Psoas muscle (tissue), 8 donors: ENCODE measurements around the gene SLC25A10. TPM values are rescaled to one million over a fixed set of nuclear protein-coding genes. Genes with fewer than 3 reads are reported as not detected.
A peak's percentile ranks its signal among the peaks of the same experiment; 100 is the strongest.

Experiments
- ATAC-seq, 4 donors: fragments of 200-7000 bp; cut with Tn5 transposase; one replicate each; pipeline ENCODE4 v1.9.1; 2020; ENCODE audit warnings: moderate library complexity in 3 of 4, mild to moderate bottlenecking in 2 of 4
- DNase-seq, 2 donors: peaks; one replicate each; pipeline ENCODE4 v3.0.0-alpha.2; 2020
- H3K27ac ChIP-seq: fragments of 200-600 bp; one replicate; pipeline ENCODE4 v1.8.0; 2022
- H3K27me3 ChIP-seq, 3 donors: fragments of 200-600 bp in 1 of 3; one replicate each; pipeline versions ENCODE4 v1.6.1 to v1.8.0; 2013 to 2022; ENCODE audit warnings: low read length in 2 of 3, mild to moderate bottlenecking in 2 of 3, moderate library complexity in 1 of 3; ENCODE audit not compliant: insufficient read depth in 3 of 3
- H3K36me3 ChIP-seq, 2 donors: fragments of 200-600 bp in 1 of 2; one replicate each; pipeline versions ENCODE4 v1.6.1 to v1.8.0; 2013 to 2022; ENCODE audit warnings: low read depth in 1 of 2, mild to moderate bottlenecking in 1 of 2, moderate library complexity in 1 of 2; ENCODE audit not compliant: insufficient read depth in 1 of 2
- H3K4me1 ChIP-seq: fragments of 200-600 bp; one replicate; pipeline ENCODE4 v1.8.0; 2022
- H3K4me3 ChIP-seq: fragments of 200-600 bp; one replicate; pipeline ENCODE4 v1.8.0; 2022; ENCODE audit warnings: mild to moderate bottlenecking
- H3K9me3 ChIP-seq: fragments of 200-600 bp; one replicate; pipeline ENCODE4 v1.8.0; 2022
- CTCF ChIP-seq: fragments of 200-600 bp; IDR thresholded peaks from one replicate; pipeline ENCODE4 v1.8.0; 2022; ENCODE audit warnings: antibody characterized with exemption
- WGBS, 3 donors: extraction: QIAGEN DNeasy Blood & Tissue Kit; methylation state at CpG; one replicate each; pipeline versions ENCODE4 v1.1.6 to v1.1.7; 2013; 5-methylcytosine and 5-hydroxymethylcytosine counted together
- intact Hi-C, 2 donors: fragments of 100-400 bp; cut with DNase I; formaldehyde crosslinking; loops; one replicate each; pipeline versions ENCODE4 v1.11.0 to v1.14.2; 2022
- polyA plus RNA-seq, 3 donors: library from polyadenylated mRNA; stranded (reverse); fragments of 200-250 nt; gene quantifications; one replicate each; pipeline ENCODE4 v1.2.3, GENCODE V29; 2013
- total RNA-seq, 4 donors: library from RNA; stranded (reverse); fragmentation: NEBNext Ultra II Directional in 2 of 4; extraction: Animal tissue kit (Norgen Biotek cat#: 25700) in 2 of 4; gene quantifications; one replicate each; pipeline versions ENCODE4 v1.2.1 to v1.2.4, GENCODE V29; 2021 to 2023
- donor health status: healthy with polysubstance abuse.
- donor health status: DM: no; HTN: no; CAD: no; lungs with moderate emphysema.
- donor health status: Bipolar disorder and iron deficiency.
- donor health status: healthy.
- donor health status: DM: yes; HTN: yes; CAD: no.
- donor health status: DM: no; HTN: no; CAD: no.
- donor health status: DM: no; HTN: no; CAD: no.
- donor health status: DM: yes; HTN: yes; CAD: no.

The SLC25A10 gene
- total and polyA plus RNA-seq, 7 donors = 2.4 to 7.0 (median 5.9) TPM

DNA sequence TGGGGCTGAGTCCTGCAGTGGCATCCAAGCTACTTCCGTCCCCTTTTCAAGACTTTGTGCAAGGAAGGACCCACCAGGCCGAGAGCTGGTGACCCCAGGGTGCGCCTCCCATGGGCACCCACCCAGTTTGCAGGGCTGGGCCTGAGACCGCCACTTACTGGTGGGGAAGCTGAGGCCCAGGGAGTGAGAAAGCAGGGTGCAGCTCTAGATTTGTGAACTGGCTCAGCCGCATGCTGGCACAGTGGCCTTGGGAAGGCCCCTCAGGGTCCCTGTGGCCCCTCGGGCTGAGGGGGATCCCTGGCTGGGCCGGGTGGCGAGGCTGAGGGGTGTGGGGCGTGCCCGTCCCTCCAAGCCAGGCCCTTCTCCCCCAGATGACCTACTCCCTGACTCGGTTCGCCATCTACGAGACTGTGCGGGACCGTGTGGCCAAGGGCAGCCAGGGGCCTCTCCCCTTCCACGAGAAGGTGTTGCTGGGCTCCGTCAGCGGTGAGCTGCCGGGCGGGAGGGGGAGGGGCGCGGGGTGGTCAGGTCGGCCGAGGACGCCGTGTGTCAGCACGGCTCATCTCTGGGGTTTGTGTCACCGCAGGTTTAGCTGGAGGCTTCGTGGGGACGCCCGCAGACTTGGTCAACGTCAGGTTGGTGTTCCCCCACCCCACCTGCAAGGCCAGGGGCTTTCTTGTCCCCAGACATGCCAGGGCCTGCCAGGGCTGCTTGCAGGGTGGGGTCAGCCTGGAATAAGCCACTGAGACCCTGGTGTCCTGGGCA, 3.2 kb downstream of the SLC25A10 start:
- TF ChIP-seq CTCF = no peak
- H3K4me1 ChIP-seq = peaks cover 24% of the 10 kb centered on the region
- intact Hi-C loops = no loop called here
- H3K36me3 ChIP-seq = no peaks in the 10 kb centered on the region
- H3K27me3 ChIP-seq = no peaks in the 10 kb centered on the region
- H3K9me3 ChIP-seq = no peaks in the 10 kb centered on the region
- no peak for ATAC-seq
- H3K27ac ChIP-seq = no peak overlapping the region
- peak in 1 of 2 donors; percentile 39 for DNase-seq
- 87 to 91% (median 89%) methylated on average over 30 to 32 of the region's 32 CpGs for WGBS, 3 donors
- H3K4me3 ChIP-seq = no peak overlapping the region

DNA sequence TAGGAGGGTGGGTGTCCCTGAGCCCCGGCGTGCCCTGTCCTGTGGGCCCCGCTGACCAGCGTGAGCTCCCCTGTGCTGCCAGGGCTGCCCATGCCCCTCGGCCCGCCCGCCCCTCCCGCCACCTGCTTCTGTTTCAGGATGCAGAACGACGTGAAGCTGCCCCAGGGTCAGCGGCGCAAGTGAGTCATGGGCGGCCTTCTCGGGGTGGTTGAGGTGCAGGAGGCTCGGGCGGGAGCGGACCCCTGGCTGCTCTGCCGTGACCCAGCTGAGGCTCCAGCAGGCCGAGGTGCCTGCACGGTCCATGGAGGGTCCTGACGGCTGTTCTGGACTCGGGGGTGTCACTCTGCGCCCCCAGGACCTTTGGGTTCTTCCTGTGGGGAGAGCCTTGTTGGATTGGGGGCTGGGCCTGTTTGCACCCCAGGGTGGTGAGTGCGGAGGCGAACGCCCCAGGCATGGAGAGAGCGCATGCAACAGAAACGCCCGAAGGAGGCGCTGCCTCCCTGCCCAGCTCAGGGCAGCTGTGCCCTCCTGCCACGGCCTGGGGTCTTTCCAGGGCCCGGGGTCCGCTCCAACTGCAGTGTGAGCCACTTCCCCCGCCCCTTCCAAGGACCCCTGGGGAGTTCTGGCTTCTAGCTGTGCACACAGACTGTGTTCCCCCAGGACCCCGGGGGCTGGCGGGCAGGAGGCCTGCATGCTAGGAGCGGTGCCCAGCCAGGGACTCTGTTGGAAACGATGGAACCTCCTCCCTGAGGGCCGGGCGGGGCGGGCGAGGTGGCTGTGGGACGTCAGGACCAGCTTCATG, 4.0 kb downstream of the SLC25A10 start:
- H3K36me3 ChIP-seq = no peaks in the 10 kb centered on the region
- intact Hi-C loops = no loop called here
- ATAC-seq = no peak
- H3K4me1 ChIP-seq = peaks cover 16% of the 10 kb centered on the region
- H3K4me3 ChIP-seq = no peak overlapping the region
- DNase-seq = peak in 1 of 2 donors; percentile 44
- TF ChIP-seq CTCF = no peak
- no peaks in the 10 kb centered on the region for H3K27me3 ChIP-seq
- WGBS, 3 donors = 89 to 91% (median 90%) methylated on average over 43 of the region's 43 CpGs
- H3K27ac ChIP-seq = no peak overlapping the region
- H3K9me3 ChIP-seq = no peaks in the 10 kb centered on the region

DNA sequence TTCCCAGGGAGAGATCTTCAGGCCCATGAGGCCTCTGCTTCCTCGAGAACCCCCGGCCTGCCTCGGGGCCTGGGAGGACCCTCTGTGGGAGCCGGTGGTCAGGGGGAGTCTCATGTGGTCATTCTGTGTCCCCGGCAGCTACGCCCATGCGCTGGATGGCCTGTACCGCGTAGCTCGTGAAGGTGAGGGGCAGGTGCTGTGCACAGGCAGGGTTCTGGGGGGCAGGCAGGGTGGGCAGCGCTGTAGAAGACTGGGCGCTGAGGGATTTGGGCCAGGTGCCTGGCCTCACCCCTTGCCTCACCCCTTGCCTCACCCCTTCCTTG, 4.6 kb downstream of the SLC25A10 start:
- intact Hi-C loops = no loop called here
- no peaks in the 10 kb centered on the region for H3K27me3 ChIP-seq
- WGBS, 3 donors = 93 to 96% (median 96%) methylated on average over 11 to 12 of the region's 12 CpGs
- peaks cover 12% of the 10 kb centered on the region for H3K4me1 ChIP-seq
- H3K9me3 ChIP-seq = no peaks in the 10 kb centered on the region
- DNase-seq = no peak
- H3K4me3 ChIP-seq = no peak overlapping the region
- H3K36me3 ChIP-seq = no peaks in the 10 kb centered on the region
- TF ChIP-seq CTCF = no peak
- no peak for ATAC-seq
- no peak overlapping the region for H3K27ac ChIP-seq

DNA sequence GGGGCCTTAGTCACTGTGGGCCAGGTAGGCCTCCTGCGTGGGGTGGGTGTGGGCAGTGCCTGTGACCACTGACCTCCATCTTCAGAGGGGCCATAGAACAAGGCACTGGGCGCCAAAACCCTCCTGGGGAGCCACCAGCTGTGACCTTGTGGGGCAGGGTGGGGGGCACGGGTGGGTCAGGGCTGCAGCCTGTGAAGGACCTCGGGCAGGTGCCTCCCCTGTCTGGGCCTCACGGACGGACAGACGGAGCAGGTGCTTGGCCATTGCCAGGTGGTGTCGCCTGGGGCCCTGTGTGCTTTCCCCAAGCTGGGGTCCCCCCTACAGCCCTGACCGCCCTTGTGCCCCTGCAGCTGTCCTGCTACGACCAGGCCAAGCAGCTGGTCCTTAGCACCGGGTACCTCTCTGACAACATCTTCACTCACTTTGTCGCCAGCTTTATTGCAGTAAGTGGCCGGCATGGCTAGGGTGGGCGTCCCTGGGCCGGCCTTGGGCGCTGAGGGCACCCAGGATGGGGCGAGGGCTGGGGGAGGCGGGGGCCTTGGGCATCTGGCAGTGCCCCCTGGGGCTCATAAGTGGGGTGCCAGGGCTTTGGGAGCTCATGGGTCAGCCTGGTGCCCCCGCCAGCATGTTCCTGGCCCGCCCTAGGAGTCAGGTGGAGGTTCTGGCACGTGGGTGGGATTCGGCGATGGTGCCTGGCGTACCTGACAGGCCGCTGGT, 5.1 kb downstream of the SLC25A10 start:
- Histone ChIP-seq H3K9me3 (no peaks in the 10 kb centered on the region), H3K4me1 (peaks cover 15% of the 10 kb centered on the region), H3K27me3 (no peaks in the 10 kb centered on the region), H3K27ac (no peak overlapping the region), H3K36me3 (no peaks in the 10 kb centered on the region), H3K4me3 (no peak overlapping the region)
- WGBS, 3 donors = 89 to 94% (median 90%) methylated on average over 25 of the region's 25 CpGs
- intact Hi-C loops = no loop called here
- ATAC-seq (no peak), DNase-seq (no peak)
- no peak for TF ChIP-seq CTCF
